HFF-Myc (cell line): ENCODE data around the gene RBPMS2.
A peak's percentile ranks its signal among the peaks of the same experiment; 100 is the strongest.

Experiments
- DNase-seq: peaks from one replicate; pipeline ENCODE4 v3.0.0-alpha.2; 2011; ENCODE audit warnings: low read depth; ENCODE audit errors: extremely low read depth
- H3K4me3 ChIP-seq: replicated peaks from 2 replicates; pipeline ENCODE4 v1.5.1; 2011; ENCODE audit warnings: low read depth, mild to moderate bottlenecking, control low read depth, low read length
- TF ChIP-seq, protein P1 (sequence below): IDR thresholded peaks from 2 replicates; pipeline ENCODE4 v1.5.1; 2012; ENCODE audit warnings: mild to moderate bottlenecking, low read depth, low read length, control low read depth; ENCODE audit errors: missing control alignments

The RBPMS2 gene

GRCh38 chr15:64713592-64713991, 61.8 kb downstream of the RBPMS2 start:
- DNase-seq: no peak
- H3K4me3 ChIP-seq: no peak overlapping the region
- TF ChIP-seq, protein P1, sequence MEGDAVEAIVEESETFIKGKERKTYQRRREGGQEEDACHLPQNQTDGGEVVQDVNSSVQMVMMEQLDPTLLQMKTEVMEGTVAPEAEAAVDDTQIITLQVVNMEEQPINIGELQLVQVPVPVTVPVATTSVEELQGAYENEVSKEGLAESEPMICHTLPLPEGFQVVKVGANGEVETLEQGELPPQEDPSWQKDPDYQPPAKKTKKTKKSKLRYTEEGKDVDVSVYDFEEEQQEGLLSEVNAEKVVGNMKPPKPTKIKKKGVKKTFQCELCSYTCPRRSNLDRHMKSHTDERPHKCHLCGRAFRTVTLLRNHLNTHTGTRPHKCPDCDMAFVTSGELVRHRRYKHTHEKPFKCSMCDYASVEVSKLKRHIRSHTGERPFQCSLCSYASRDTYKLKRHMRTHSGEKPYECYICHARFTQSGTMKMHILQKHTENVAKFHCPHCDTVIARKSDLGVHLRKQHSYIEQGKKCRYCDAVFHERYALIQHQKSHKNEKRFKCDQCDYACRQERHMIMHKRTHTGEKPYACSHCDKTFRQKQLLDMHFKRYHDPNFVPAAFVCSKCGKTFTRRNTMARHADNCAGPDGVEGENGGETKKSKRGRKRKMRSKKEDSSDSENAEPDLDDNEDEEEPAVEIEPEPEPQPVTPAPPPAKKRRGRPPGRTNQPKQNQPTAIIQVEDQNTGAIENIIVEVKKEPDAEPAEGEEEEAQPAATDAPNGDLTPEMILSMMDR: no peak

DNA sequence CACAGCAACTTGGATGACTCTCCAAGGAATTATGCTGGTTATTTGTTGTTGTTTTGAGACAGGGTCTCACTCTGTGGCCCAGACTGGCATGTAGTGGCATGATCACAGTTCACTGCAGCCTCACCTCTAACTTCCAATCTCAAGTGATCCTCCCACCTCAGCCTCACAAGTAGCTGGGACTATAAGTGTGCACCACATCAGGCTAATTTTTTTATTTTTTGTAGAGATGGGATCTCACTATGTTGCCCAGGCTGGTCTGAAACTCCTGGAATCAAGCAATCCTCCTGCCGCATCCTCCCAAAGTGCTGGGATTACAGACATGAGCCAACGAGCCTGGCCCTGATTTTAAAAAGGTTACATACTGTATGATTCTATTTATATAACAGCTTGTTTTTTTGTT, 63.0 kb downstream of the RBPMS2 start:
- no peak for DNase-seq
- no peak overlapping the region for H3K4me3 ChIP-seq
- TF ChIP-seq, protein P1: no peak

DNA sequence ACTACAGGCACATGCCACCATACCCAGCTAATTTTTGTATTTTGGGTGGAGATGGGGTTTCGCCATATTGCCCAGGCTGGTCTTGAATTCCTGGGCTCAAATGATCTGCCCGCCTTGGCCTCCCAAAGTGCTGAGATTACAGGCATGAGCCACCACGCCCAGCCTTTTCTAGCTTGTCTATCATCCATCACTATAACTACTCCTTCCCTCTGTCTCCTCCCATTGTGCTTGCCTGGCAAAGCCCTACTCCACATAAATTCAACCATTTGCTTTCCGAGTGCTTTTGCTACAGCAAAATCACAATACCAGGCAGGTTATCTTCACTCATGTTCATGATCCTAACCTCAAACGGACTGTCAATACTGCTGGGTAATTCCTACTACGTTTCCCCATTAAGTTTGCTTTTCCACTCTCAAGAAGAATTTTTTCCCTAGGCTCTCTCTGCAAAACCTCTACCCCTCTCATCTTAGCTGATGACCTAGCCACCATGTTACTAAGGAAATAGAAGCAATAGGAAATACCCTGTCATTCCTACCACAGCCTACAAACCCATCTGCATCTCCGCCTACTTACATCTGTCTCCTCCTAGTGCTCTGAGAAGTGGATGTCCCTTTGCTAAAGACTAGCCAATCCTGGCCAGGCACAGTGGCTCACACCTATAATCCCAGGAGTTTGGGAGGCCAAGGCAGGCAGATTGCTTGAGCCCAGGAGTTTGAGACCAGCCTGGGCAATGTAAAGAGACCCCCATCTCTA, 64.5 kb downstream of the RBPMS2 start:
- TF ChIP-seq, protein P1: no peak
- no peak overlapping the region for H3K4me3 ChIP-seq
- no peak for DNase-seq

DNA sequence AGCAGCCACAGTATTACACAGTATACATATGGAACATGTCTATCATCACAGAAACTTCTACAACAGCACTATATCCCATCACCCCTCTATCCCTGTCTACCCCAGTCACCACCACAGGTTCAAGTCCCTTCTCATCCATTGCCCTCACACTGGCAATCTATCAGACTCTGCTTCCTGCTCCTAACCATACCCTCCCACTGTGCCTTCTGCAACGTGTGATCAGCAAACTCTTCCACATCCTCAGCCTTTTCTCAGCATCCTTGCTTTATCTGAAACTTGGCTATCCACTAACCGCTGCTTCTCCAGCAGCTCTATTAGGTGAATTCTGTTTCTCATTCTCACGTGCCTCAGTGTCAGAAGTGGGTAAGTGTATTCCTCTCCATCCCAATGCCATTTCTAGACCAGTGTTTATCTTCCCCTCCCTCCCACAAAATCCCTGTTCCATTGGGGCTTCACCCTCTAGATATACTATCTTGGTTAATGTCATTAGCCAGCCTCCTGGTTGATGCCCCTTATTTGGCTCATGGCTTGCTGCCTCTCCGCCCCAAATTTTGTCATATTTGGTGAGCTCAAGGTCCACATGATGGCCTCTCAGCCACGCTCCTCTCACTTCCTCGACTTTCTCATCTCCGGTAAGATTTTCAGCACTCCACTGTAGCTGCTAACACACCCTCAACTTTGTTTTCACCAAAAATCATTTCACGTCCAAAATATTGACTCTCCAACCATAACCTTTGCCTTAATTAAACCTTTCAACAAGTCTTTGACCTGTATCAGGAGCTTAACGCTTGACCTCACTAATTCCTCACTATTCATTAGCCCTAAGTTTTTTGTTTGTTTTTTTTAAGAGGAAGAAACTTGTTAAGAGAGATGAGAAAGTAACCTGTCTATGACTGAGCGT, 69.1 kb downstream of the RBPMS2 start:
- H3K4me3 ChIP-seq: no peak overlapping the region
- DNase-seq: no peak
- TF ChIP-seq, protein P1: no peak

DNA sequence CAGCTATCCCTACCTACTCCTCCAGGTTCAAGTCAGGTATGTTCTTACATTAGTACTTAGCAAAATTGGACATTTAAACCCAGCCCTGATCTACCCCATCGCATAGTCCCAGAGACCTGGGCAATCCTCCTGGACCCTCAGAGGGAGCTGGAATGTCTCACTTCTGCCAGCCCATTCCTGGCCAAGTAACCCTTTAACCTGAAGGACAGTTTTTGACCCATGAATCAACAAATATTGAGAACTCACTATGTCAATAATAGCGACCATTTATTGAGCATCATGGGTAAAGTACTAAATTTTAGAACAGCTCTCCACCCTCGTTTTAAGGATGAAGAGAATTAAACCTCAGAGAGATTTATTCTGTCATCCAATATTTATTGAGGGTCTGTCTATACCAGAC, 70.4 kb downstream of the RBPMS2 start:
- TF ChIP-seq, protein P1: no peak
- no peak overlapping the region for H3K4me3 ChIP-seq
- no peak for DNase-seq

DNA sequence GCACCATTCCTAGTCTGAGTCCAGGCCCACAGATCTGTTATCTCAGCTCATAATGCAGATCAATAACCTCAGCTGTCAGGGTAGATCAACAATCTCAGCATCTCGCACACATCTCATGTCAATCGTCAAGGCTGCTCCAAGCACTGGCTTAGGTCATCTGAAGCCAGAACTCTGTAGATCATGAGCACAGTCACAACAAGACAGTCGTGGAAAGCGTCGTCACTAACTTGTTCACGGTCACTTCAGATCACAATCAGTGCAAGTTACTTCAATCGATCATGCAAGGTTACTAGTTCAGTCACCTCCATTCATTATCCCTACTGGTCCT, 71.8 kb downstream of the RBPMS2 start:
- peak overlapping the region; percentile 76 for H3K4me3 ChIP-seq
- TF ChIP-seq, protein P1: no peak
- no peak for DNase-seq
